Urothelium cell line (cell line): Measurements from ENCODE around the gene DOC2A.

Experiments
- DNase-seq: peaks from one replicate; pipeline ENCODE4 v3.0.0; 2011; ENCODE audit warnings: low spot score, mixed read lengths
- FAIRE-seq: peaks from 2 replicates; lab custom pipeline; 2011; peaks lifted over from hg19 to GRCh38; lab: Jason Lieb, UNC

The DOC2A gene

DNA sequence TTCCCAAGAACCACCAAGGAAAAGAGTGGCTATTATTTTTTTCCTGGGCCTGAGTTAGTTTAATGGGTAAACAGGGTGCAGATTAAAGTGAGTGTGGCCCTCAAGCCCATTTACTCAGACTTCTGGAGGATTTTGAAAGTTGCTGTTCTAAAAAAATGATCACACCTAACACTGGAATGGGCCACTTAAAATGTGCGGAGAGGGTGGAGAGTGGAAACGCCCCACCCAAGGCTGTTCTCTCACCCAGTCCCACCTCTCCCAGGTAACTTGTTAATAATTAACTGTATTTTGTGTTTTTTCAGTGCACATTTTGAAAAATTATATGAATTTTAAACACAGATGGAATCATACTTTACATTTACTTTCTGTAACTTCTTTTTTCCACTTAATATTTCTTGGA, 20.8 kb downstream of the DOC2A start:
- DNase-seq, result no peak
- FAIRE-seq, result no peak

- DNase-seq, result no peak
- FAIRE-seq, result no peak
These were observed 21.5 kb downstream of the DOC2A start for GRCh38 chr16:29989111-29989858.

DNA sequence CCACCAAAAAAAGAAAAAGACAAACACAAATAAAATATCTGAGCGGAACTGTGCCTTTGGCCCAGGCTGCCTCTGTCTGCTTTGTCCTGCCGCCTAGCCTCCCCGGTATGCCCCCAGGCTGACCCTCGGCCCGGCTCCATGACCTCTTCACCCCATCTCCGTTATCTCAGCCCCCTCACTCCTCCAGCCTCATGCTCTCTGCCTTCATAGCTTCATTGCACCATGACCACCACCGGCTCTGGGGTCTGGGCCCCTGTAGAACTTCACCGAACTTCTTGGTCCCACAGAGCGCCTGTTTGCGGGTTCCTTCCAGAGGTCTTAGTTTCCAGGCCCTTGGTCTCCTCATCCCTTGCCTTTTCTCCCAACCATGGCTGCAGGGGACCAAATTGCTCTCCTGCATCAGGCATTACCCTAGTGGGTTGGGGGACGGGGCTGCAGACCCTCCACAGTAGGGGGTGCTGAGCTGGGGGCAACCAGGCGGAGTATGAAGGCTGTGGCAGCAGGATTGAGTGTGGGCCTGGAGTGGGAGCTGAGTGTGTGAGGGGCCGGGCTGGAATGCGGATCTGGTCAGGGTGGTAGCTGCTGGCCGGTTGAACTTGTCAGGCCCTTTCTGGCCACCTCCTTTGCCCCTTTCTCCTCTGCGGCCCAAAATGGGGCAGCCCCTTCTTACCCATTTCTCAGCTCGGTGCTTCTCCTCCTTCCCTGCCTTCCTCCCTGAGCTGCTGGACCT, 22.3 kb downstream of the DOC2A start:
- FAIRE-seq (no peak), DNase-seq (no peak)

GRCh38 chr16:29987371-29988085, 23.3 kb downstream of the DOC2A start:
- no peak for DNase-seq
- FAIRE-seq, result no peak

GRCh38 chr16:29986931-29987330, 23.9 kb downstream of the DOC2A start:
- no peak for DNase-seq
- no peak for FAIRE-seq

DNA sequence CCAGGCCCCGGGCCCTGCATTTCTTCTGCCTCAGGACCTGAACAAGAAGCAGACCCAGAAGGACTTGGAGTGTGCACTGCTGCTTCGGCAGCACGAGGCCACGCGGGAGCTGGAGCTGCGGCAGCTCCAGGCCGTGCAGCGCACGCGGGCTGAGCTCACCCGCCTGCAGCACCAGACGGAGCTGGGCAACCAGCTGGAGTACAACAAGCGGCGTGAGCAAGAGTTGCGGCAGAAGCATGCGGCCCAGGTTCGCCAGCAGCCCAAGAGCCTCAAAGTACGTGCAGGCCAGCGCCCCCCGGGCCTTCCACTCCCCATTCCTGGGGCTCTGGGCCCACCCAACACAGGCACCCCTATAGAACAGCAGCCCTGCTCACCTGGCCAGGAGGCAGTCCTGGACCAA, 24.6 kb downstream of the DOC2A start:
- no peak for FAIRE-seq
- DNase-seq, result no peak

GRCh38 chr16:29985271-29985811, 25.5 kb downstream of the DOC2A start:
- FAIRE-seq (no peak), DNase-seq (no peak)

DNA sequence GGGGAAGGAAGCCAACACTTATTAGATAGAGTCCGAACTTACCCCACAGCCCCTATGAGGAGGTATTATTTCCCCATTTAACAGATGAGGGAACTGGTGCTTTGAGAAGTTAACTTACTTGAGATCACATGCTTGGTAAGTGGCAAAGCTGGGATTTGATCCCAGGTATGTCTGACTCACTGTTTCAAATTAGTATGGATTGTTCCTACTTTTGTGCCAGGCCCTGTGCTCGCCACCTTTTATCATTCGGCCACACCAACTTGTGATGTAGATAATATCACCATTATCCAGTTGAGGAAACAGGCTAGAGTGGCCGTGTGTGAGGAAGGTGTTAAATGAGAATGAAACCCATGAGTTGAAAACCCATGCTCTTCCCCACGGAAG, 26.1 kb downstream of the DOC2A start:
- FAIRE-seq (no peak), DNase-seq (no peak)

DNA sequence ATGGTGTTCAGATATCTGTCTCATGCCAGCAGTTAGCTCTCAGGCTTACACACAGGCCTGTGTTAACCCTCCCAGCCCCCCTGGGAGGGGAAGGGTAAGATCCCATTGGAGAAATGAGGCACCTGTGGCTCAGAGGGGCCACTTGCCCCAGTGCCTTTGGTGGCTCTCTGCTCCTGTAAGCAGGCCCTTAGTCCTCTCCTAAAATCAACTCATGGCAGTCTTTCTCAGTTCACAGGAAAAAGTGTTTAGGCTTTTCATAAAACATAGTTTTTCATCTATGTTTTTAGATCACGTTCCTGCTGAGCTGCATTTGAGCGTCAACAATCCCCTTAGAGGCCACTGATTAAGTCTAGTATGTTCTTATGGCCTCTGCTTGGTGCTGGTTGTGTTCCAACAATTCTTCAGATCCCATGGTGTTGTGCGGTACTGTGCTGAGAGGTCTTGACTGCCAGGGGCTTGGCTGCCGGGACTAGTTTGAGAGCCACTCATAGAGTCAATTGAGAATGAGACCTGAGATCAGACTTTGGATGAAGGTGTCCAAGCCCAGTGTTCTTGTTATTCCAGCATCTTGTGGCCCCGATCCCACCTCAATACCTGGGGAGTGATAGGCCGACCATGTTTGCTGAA, 26.6 kb downstream of the DOC2A start:
- DNase-seq, result no peak
- FAIRE-seq, result no peak

GRCh38 chr16:29983420-29984136, 27.2 kb downstream of the DOC2A start:
- DNase-seq, result no peak
- no peak for FAIRE-seq

- no peak for FAIRE-seq
- DNase-seq, result no peak
These were observed 28.0 kb downstream of the DOC2A start for GRCh38 chr16:29982560-29983419.

DNA sequence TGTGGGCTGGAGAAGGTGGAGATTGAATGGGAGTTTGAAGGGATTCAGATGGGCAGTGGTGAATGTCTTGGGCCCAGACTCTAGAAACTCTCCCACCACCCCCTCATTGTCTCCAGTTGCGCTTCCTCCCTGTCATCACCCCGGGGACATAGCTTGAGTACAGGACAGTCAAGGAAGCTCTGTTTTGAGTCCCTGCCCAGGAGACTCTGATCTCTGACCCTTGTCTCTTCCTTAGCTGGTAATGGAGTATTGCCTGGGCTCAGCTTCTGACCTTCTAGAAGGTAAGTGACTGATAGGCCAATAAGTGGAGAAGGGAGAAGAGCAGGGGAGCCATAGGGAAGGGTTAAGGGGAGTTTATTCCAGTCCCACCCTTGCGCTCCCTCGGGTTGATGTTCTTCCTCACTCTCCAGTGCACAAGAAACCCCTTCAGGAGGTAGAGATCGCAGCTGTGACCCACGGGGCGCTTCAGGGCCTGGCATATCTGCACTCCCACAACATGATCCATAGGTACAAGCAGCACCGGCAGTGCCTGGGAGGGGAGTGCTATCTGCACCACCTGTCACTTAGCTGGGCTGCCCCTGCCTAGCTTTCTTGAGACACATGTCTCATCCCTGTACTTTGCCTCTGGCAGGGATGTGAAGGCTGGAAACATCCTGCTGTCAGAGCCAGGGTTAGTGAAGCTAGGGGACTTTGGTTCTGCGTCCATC, 32.1 kb downstream of the DOC2A start:
- DNase-seq, result no peak
- no peak for FAIRE-seq

DNA sequence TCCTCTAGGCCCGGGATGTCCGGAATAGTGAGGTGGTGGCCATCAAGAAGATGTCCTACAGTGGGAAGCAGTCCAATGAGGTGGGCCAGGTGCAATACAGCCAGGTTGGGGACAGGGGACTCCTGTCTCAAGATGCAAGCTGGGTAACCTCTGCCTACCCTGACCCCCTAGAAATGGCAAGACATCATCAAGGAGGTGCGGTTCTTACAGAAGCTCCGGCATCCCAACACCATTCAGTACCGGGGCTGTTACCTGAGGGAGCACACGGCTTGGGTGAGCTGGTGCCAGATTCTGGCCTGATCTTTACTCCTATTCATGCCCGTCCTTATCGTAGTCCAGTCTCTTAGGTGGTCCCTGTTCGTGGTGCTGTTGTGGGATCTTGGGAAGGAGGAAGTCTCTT, 32.7 kb downstream of the DOC2A start:
- FAIRE-seq (no peak), DNase-seq (no peak)

DNA sequence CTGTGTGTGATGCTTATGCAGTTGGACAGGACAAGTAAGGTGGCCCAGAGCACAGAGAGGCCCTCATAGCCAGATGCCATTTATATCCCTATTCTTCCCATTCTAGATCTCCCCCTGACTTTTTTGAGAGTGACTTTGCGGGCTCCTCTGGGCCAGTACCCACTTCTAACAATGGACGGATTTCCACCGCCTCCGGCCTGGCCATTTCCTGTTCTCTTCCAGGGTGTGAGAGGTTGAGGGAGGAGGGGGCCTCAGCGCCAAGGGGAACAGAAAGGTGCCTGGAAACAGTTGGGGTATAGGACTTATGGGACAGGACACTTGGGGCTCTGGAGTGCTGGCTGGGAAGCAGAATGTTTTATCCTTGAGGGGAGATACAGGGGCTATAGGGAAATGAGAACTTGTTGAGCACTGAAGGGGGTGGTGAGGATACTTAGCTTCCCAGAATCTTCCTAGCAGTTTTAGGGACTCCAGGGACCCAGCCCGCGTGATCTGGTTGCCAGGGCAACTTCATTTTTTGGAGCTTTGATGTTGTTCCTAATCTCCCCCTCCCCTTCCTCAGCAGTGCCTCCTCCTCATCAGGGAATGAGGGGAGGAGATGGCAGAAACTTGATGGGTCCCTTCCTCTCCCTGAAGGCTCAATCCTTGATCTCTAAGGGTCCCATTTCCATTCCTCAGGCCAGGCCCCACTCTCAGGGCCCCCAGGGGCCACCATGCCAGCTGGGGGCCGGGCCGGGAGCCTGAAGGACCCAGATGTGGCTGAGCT, 33.6 kb downstream of the DOC2A start:
- DNase-seq (no peak), FAIRE-seq (no peak)

DNA sequence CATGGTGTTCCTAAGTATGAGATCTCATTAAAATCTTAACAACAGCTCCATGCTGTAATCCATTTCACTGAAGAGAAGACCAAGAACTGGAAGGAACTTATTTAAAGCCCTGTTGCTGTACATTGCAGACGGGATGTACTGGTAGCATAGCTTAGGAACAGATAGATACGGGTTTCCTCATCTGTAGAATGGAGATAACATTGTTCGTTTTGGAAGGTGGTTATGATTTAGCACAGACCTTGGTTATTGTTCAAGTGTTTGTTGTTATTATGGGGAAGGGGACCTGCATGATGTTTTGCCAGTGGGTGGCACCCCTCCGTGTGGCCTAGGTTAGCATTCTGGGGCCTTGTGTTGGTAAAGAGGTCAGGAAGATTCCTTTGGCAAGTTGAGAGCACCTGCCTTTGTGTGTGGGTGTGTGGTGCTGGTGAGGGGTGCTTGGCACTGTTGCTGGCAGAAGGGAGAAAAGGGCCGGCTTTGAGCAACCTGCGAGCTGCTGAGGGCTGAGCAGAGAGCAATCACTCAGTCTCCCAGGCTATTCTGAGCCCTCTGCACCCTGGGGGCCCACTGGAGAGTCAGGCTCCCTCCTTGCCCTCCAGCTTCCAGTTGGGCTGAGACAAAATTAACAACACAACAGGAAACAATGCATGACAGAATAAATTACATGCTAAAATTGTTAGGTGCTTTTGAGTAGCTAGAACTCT, 34.9 kb downstream of the DOC2A start:
- FAIRE-seq, result no peak

GRCh38 chr16:29975134-29975538, 35.7 kb downstream of the DOC2A start:
- FAIRE-seq, result no peak
- no peak for DNase-seq

More for the DNA sequence above, 34.9 kb downstream of the DOC2A start:
- DNase-seq, result no peak

DNA sequence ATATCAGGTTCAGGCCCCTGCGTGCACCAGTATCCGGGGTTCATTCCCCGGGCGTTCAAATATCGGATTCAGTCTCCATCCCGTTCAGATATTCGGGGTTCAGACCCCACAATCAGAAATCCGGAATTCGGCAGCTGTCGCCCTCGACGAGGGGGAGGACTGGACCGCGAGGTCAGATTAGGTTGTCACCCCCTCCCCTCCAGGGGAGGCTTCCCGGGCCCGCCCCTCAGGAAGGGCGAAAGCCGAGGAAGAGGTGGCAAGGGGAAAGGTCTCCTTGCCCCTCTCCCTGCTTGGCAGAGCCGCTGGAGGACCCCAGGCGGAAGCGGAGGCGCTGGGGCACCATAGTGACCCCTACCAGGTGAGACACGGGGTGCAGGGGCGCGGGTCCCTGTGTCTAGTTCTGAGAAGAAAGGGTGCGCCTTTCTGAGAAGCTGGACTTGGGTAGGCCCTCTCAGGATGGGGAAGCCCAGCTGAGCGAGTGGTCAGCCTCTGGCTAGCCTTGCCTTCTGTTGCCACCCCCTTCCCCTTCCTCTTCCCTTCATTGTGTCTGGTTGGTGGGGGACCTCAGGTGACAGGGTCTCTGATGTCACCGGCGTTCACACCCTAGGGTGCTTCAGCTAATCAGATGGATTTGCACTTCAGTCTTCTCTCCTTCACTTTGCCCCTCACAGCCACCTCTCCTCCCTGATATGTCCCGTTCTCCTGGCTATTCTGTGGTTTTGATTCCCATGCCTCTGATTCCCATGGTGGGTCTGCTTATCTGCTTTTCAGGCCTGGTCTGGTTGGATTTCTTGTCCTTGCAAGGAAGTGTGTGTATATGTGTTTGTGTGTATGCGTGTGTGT, 36.3 kb downstream of the DOC2A start:
- peak; percentile 12 for DNase-seq
- no peak for FAIRE-seq
